ENCODE results near the gene DLX4. TPM values are rescaled to one million over a fixed set of nuclear protein-coding genes. Genes with fewer than 3 reads are reported as not detected.

Gene DLX4
- total and polyA plus RNA-seq, 2 of the 4 experiments (the other 2 are of a cell fraction) = not detected

DNA sequence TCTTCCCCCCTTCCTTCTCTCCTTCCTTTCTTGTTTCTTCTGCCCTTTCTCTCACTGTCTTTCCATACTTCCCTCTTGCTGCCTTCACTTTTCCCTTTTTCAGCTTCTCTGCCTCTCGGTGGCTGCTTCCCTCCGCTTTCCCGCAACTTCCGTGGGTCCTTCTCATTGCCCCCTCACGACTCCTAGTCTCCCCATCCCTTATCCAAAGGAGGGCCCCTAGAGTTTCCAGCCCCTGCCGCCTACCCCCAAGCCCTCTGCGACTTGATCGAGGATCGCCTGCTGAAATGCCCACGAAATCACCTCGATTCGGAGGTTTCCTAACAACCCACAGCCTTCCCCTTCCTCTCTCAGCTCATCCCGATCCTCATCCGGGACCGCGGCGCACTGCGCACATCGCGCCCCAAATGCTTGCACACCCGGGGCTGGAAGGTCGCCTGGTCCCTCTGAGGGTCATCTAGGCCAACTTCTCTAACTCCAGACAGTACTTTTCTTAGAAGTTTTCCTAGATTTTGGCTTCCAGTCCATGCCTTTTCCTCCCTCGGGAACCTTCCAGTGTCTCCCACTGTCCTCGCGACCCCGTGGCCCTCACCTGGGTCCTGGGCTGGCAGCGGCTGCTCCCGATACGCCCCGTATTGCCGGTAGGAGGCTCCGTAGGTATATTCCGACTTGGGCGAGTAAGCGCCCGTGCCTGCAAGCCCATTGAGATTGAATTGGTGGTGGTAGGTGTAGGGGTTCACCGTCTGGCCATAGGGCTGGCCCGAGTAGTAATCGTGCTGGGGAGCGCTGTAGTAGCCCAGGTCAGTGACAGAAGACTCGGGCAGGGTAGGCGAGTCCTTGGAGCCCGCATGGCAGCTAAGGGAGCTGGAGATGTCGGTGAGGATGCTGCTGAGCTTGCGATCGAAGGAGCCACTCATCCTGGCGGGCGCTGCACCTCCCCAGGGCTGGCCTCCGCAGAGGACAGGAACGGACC is 25.4 kb downstream of the DLX4 start:
- no peak overlapping the region for H3K23ac ChIP-seq (ENCODE audit: low read depth, low read length)
- H2AFZ ChIP-seq (replicated peaks; ENCODE audit: low read length, poor library complexity) = peak overlapping the region; percentile 84
- no peak overlapping the region for H3K4ac ChIP-seq (ENCODE audit: low read depth, low read length)
- H3K56ac ChIP-seq (ENCODE audit: extremely low read depth, insufficient read depth, low read length) = no peak overlapping the region
- no peaks in the 10 kb centered on the region for H3K36me3 ChIP-seq (ENCODE audit: control insufficient read depth, insufficient read depth, low read length)
- no peak overlapping the region for H2BK120ac ChIP-seq (ENCODE audit: low read depth, low read length)
- peaks cover 3% of the 10 kb centered on the region; the same call in 1 of the 2 replicates for H3K4me1 ChIP-seq (ENCODE audit: control insufficient read depth, insufficient read depth, low read length)
- dilution Hi-C loops (cut with HindIII; ENCODE audit: low sequenced_read_pairs, unreplicated experiment) = no loop called here
- no peak overlapping the region for H4K5ac ChIP-seq (ENCODE audit: low read depth, low read length)
- H2BK20ac ChIP-seq (ENCODE audit: low read depth, low read length) = no peak overlapping the region
- H2AK9ac ChIP-seq (replicated peaks; ENCODE audit: low read depth, low read length, poor library complexity) = peak overlapping the region; percentile 58
- H3K9me1 ChIP-seq (ENCODE audit: insufficient read depth, low read length) = no peaks in the 10 kb centered on the region
- H2AK5ac ChIP-seq (ENCODE audit: low read depth, low read length) = no peak overlapping the region
- ChIA-PET POLR2A (ENCODE audit: unreplicated experiment) (no interaction called here), CTCF (interaction anchor here (0.6 kb wide), 2 partner anchors 123 to 210 kb away, joined by 3 to 5 read pairs; no protein-coding TSS in a partner anchor)
- H3K4me2 ChIP-seq (ENCODE audit: low read depth, low read length) = peak overlapping the region; percentile 44; the same call in 1 of the 2 replicates
- H4K91ac ChIP-seq (ENCODE audit: insufficient read depth, low read depth, low read length) = no peak overlapping the region
- H4K8ac ChIP-seq (ENCODE audit: low read depth in 2 of 2, low read length in 2 of 2) = no peak overlapping the region
- H3K9me3 ChIP-seq (ENCODE audit: control insufficient read depth, insufficient read depth, low read length) = peaks cover 2% of the 10 kb centered on the region; the same call in 1 of the 2 replicates
- H3K27ac ChIP-seq (ENCODE audit: insufficient read depth, low read length) = no peak overlapping the region
- 3% methylated on average over 22 of the region's 50 CpGs; no CpG with 5 or more reads in 1 of the 2 experiments for WGBS, 2 experiments (ENCODE audit: extremely low coverage in 2 of 2, insufficient read length in 1 of 2)
- no peak for DNase-seq
- H3K27me3 ChIP-seq (ENCODE audit: control insufficient read depth, insufficient read depth, low read length) = peaks cover 78% of the 10 kb centered on the region
- H3K4me3 ChIP-seq (ENCODE audit: insufficient read depth, low read depth, low read length) = no peak overlapping the region; the same call in 1 of the 2 replicates
- no peak overlapping the region for H3K9ac ChIP-seq (ENCODE audit: low read depth, low read length)
- H4K20me1 ChIP-seq (ENCODE audit: insufficient read depth, low read length) = peaks cover 7% of the 10 kb centered on the region; the same call in 1 of the 2 replicates
- no peak overlapping the region for H3K14ac ChIP-seq (replicated peaks; ENCODE audit: low read depth, low read length)
- intact Hi-C loops (cut with micrococcal nuclease) = loop anchor here (5.0 kb wide), 1 partner anchor 42 kb away; no protein-coding TSS in a partner anchor
- no peaks in the 10 kb centered on the region for H3K79me1 ChIP-seq (ENCODE audit: low read depth in 1 of 2, low read length in 2 of 2)
- BruUV-seq (replicated peaks) = no TSS peak
- no peak overlapping the region for H2BK15ac ChIP-seq (ENCODE audit: low read depth, low read length)
- no peak overlapping the region for H2BK5ac ChIP-seq (ENCODE audit: low read depth, low read length, poor library complexity, severe bottlenecking)
- no peak overlapping the region for H3K18ac ChIP-seq (ENCODE audit: low read depth, low read length)
- TF ChIP-seq RCOR1 (IDR thresholded peaks at IDR 0.05; ENCODE audit: insufficient replicate concordance, low read length) = no peak
- no peak for TF ChIP-seq MAZ (IDR thresholded peaks at IDR 0.05; ENCODE audit: borderline replicate concordance, low read depth, low read length)
- no peak for TF ChIP-seq CEBPB (IDR thresholded peaks at IDR 0.05; ENCODE audit: low read depth, low read length)
- TF ChIP-seq RFX5 (IDR thresholded peaks at IDR 0.05; ENCODE audit: low read depth, low read length) = no peak
- no peak for TF ChIP-seq MAFK (IDR thresholded peaks at IDR 0.05; ENCODE audit: low read depth, low read length)
- no peak for TF ChIP-seq RAD21 (IDR thresholded peaks at IDR 0.05; ENCODE audit: low read length)
- TF ChIP-seq MXI1 (IDR thresholded peaks at IDR 0.05; ENCODE audit: borderline replicate concordance, low read depth, low read length) = no peak
- TF ChIP-seq BHLHE40 (IDR thresholded peaks at IDR 0.05; ENCODE audit: low read depth, low read length) = no peak
- no peak for TF ChIP-seq CHD1 (IDR thresholded peaks at IDR 0.05; ENCODE audit: low read depth, low read length)
- TF ChIP-seq, protein P1, sequence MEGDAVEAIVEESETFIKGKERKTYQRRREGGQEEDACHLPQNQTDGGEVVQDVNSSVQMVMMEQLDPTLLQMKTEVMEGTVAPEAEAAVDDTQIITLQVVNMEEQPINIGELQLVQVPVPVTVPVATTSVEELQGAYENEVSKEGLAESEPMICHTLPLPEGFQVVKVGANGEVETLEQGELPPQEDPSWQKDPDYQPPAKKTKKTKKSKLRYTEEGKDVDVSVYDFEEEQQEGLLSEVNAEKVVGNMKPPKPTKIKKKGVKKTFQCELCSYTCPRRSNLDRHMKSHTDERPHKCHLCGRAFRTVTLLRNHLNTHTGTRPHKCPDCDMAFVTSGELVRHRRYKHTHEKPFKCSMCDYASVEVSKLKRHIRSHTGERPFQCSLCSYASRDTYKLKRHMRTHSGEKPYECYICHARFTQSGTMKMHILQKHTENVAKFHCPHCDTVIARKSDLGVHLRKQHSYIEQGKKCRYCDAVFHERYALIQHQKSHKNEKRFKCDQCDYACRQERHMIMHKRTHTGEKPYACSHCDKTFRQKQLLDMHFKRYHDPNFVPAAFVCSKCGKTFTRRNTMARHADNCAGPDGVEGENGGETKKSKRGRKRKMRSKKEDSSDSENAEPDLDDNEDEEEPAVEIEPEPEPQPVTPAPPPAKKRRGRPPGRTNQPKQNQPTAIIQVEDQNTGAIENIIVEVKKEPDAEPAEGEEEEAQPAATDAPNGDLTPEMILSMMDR (conservative IDR thresholded peaks at IDR 0.05; ENCODE audit: low read depth, low read length) = no peak
- TF ChIP-seq, protein P2, sequence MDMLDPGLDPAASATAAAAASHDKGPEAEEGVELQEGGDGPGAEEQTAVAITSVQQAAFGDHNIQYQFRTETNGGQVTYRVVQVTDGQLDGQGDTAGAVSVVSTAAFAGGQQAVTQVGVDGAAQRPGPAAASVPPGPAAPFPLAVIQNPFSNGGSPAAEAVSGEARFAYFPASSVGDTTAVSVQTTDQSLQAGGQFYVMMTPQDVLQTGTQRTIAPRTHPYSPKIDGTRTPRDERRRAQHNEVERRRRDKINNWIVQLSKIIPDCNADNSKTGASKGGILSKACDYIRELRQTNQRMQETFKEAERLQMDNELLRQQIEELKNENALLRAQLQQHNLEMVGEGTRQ (IDR thresholded peaks at IDR 0.05; ENCODE audit: low read depth, low read length) = no peak
- in situ Hi-C loops (cut with MboI; ENCODE audit: low sequenced_read_pairs) = loop anchor here (5.0 to 10.0 kb wide), 3 partner anchors 132 to 422 kb away; partner anchors contain the start of gene SLC35B1
- peak; percentile 17; the same call in 1 of the 2 replicates for ATAC-seq (ENCODE audit: low read depth)

Data from IMR-90 (cell line).